ENCODE measurements around the gene TNXB.

The TNXB gene

GRCh38 chr6:32089082-32089828 lies 19.9 kb downstream of the TNXB start:
- TF ChIP-seq CTCF (IDR thresholded peaks at IDR 0.05) = no peak
- no peak overlapping the region for H3K27ac Mint-ChIP-seq

GRCh38 chr6:32088487-32089049 lies 20.6 kb downstream of the TNXB start:
- no peak overlapping the region for H3K27ac Mint-ChIP-seq
- peak overlapping the region; percentile 44 for H3K4me3 Mint-ChIP-seq
- DNase-seq = no peak
- no peaks in the 10 kb centered on the region for H3K36me3 Mint-ChIP-seq (ENCODE audit: low read depth)
- TF ChIP-seq CTCF (IDR thresholded peaks at IDR 0.05) = no peak
- H3K9me3 Mint-ChIP-seq = no peaks in the 10 kb centered on the region
- H3K4me1 Mint-ChIP-seq = peaks cover 38% of the 10 kb centered on the region
- peaks cover 48% of the 10 kb centered on the region for H3K27me3 Mint-ChIP-seq (ENCODE audit: low read depth, poor library complexity)

More at GRCh38 chr6:32089082-32089828, 19.9 kb downstream of the TNXB start:
- Mint-ChIP-seq H3K9me3 (no peaks in the 10 kb centered on the region), H3K4me1 (peaks cover 38% of the 10 kb centered on the region), H3K4me3 (peak overlapping the region; percentile 44), H3K36me3 (ENCODE audit: low read depth) (no peaks in the 10 kb centered on the region), H3K27me3 (ENCODE audit: low read depth, poor library complexity) (peaks cover 48% of the 10 kb centered on the region)
- no peak for DNase-seq

GRCh38 chr6:32087574-32088486 lies 21.3 kb downstream of the TNXB start:
- TF ChIP-seq CTCF (IDR thresholded peaks at IDR 0.05) = no peak
- H3K27ac Mint-ChIP-seq = no peak overlapping the region
- no peaks in the 10 kb centered on the region for H3K9me3 Mint-ChIP-seq
- H3K36me3 Mint-ChIP-seq (ENCODE audit: low read depth) = no peaks in the 10 kb centered on the region
- peak; percentile 84 for DNase-seq
- peak overlapping the region; percentile 56 for H3K4me3 Mint-ChIP-seq
- H3K4me1 Mint-ChIP-seq = peaks cover 36% of the 10 kb centered on the region
- H3K27me3 Mint-ChIP-seq (ENCODE audit: low read depth, poor library complexity) = peaks cover 52% of the 10 kb centered on the region

- no peak overlapping the region for H3K4me3 Mint-ChIP-seq
- DNase-seq = no peak
- no peaks in the 10 kb centered on the region for H3K36me3 Mint-ChIP-seq (ENCODE audit: low read depth)
- H3K27ac Mint-ChIP-seq = no peak overlapping the region
- peaks cover 49% of the 10 kb centered on the region for H3K27me3 Mint-ChIP-seq (ENCODE audit: low read depth, poor library complexity)
- H3K4me1 Mint-ChIP-seq = peaks cover 37% of the 10 kb centered on the region
- H3K9me3 Mint-ChIP-seq = no peaks in the 10 kb centered on the region
- TF ChIP-seq CTCF (IDR thresholded peaks at IDR 0.05) = no peak
Measured at GRCh38 chr6:32086661-32087573, 22.2 kb downstream of the TNXB start.

GRCh38 chr6:32085759-32086459 lies 23.2 kb downstream of the TNXB start:
- Mint-ChIP-seq H3K36me3 (ENCODE audit: low read depth) (no peaks in the 10 kb centered on the region), H3K4me1 (peaks cover 47% of the 10 kb centered on the region), H3K27me3 (ENCODE audit: low read depth, poor library complexity) (peaks cover 43% of the 10 kb centered on the region), H3K9me3 (no peaks in the 10 kb centered on the region), H3K4me3 (no peak overlapping the region), H3K27ac (no peak overlapping the region)
- no peak for DNase-seq
- no peak for TF ChIP-seq CTCF (IDR thresholded peaks at IDR 0.05)

Data from nephron progenitor cell (in vitro differentiated cells).